Measurements from ENCODE around the gene RC3H1.
A peak's percentile ranks its signal among the peaks of the same experiment; 100 is the strongest.

RC3H1 gene

GRCh38 chr1:173916667-173917066 is 105.5 kb downstream of the RC3H1 start:
- intact Hi-C loops (cut with DNase I; ENCODE audit: low total_unique reads) = no loop called here
- Histone ChIP-seq H3K27me3 (no peaks in the 10 kb centered on the region), H3K4me3 (no peak overlapping the region), H3K9me3 (no peaks in the 10 kb centered on the region), H3K36me3 (no peaks in the 10 kb centered on the region), H3K4me1 (no peaks in the 10 kb centered on the region), H3K27ac (no peak overlapping the region)
- no peak for TF ChIP-seq CTCF (IDR thresholded peaks at IDR 0.05)
- DNase-seq = no peak

- H3K27me3 ChIP-seq = no peaks in the 10 kb centered on the region
- H3K36me3 ChIP-seq = no peaks in the 10 kb centered on the region
- DNase-seq = no peak
- intact Hi-C loops (cut with DNase I; ENCODE audit: low total_unique reads) = no loop called here
- TF ChIP-seq CTCF (IDR thresholded peaks at IDR 0.05) = no peak
- H3K9me3 ChIP-seq = no peaks in the 10 kb centered on the region
- no peaks in the 10 kb centered on the region for H3K4me1 ChIP-seq
- H3K27ac ChIP-seq = no peak overlapping the region
- H3K4me3 ChIP-seq = no peak overlapping the region
Measured at GRCh38 chr1:173915596-173915995, 106.6 kb downstream of the RC3H1 start.

- no peaks in the 10 kb centered on the region for H3K27me3 ChIP-seq
- intact Hi-C loops (cut with DNase I; ENCODE audit: low total_unique reads) = no loop called here
- no peak for DNase-seq
- H3K36me3 ChIP-seq = peaks cover 0 to 3% (median 0%) of the 10 kb centered on the region in 3 donors
- H3K4me1 ChIP-seq = no peaks in the 10 kb centered on the region
- no peak overlapping the region for H3K27ac ChIP-seq
- H3K4me3 ChIP-seq = no peak overlapping the region
- H3K9me3 ChIP-seq = no peaks in the 10 kb centered on the region
- TF ChIP-seq CTCF (IDR thresholded peaks at IDR 0.05) = peak in 1 of 2 experiments; percentile 6
Measured at GRCh38 chr1:173914366-173914871, 107.7 kb downstream of the RC3H1 start.

GRCh38 chr1:173913111-173913510 is 109.0 kb downstream of the RC3H1 start:
- Histone ChIP-seq H3K9me3 (no peaks in the 10 kb centered on the region), H3K4me1 (no peaks in the 10 kb centered on the region), H3K36me3 (peaks cover 0 to 5% (median 4%) of the 10 kb centered on the region in 3 donors), H3K27ac (no peak overlapping the region), H3K27me3 (no peaks in the 10 kb centered on the region), H3K4me3 (no peak overlapping the region)
- TF ChIP-seq CTCF (IDR thresholded peaks at IDR 0.05) = no peak
- no peak for DNase-seq
- intact Hi-C loops (cut with DNase I; ENCODE audit: low total_unique reads) = no loop called here

- H3K27me3 ChIP-seq = no peaks in the 10 kb centered on the region
- H3K27ac ChIP-seq = no peak overlapping the region
- no peak for TF ChIP-seq CTCF (IDR thresholded peaks at IDR 0.05)
- H3K4me3 ChIP-seq = no peak overlapping the region
- no peaks in the 10 kb centered on the region for H3K9me3 ChIP-seq
- intact Hi-C loops (cut with DNase I; ENCODE audit: low total_unique reads) = no loop called here
- H3K4me1 ChIP-seq = no peaks in the 10 kb centered on the region
- peaks cover 0 to 8% (median 4%) of the 10 kb centered on the region in 3 donors for H3K36me3 ChIP-seq
- no peak for DNase-seq
Measured at GRCh38 chr1:173903827-173904531, 118.2 kb downstream of the RC3H1 start.

All from tibial artery (tissue), 4 donors.